ENCODE data around the gene PCED1B. TPM values are rescaled to one million over a fixed set of nuclear protein-coding genes. Genes with fewer than 3 reads are reported as not detected.

PCED1B gene
- total RNA-seq, 1 donor from 2014 or later = 0.41 TPM

- H3K4me1 Mint-ChIP-seq (ENCODE audit: unreplicated experiment) = peaks cover 30% of the 10 kb centered on the region
- H3K4me3 Mint-ChIP-seq = no peak overlapping the region
Observed at GRCh38 chr12:47034661-47035060, 44.8 kb upstream of the PCED1B start.

GRCh38 chr12:47035484-47035883 lies 43.9 kb upstream of the PCED1B start:
- no peaks in the 10 kb centered on the region for H3K27me3 Mint-ChIP-seq
- DNase-seq (ENCODE audit: extremely low spot score, unreplicated experiment) = no peak

More at GRCh38 chr12:47034661-47035060, 44.8 kb upstream of the PCED1B start:
- no peak for TF ChIP-seq CTCF (conservative IDR thresholded peaks at IDR 0.05)
- Mint-ChIP-seq H3K9me3 (peaks cover 5% of the 10 kb centered on the region), H3K36me3 (no peaks in the 10 kb centered on the region), H3K27ac (peak overlapping the region; percentile 8), H3K27me3 (no peaks in the 10 kb centered on the region)
- no peak for DNase-seq (ENCODE audit: extremely low spot score, unreplicated experiment)

GRCh38 chr12:47038270-47038748 lies 41.1 kb upstream of the PCED1B start:
- H3K9me3 Mint-ChIP-seq = peaks cover 5% of the 10 kb centered on the region
- peak overlapping the region; percentile 91 for H3K27ac Mint-ChIP-seq
- H3K4me1 Mint-ChIP-seq (ENCODE audit: unreplicated experiment) = peaks cover 27% of the 10 kb centered on the region

More at GRCh38 chr12:47035484-47035883, 43.9 kb upstream of the PCED1B start:
- Mint-ChIP-seq H3K27ac (no peak overlapping the region), H3K9me3 (peaks cover 5% of the 10 kb centered on the region), H3K4me3 (no peak overlapping the region), H3K36me3 (no peaks in the 10 kb centered on the region), H3K4me1 (ENCODE audit: unreplicated experiment) (peaks cover 30% of the 10 kb centered on the region)
- TF ChIP-seq CTCF (conservative IDR thresholded peaks at IDR 0.05) = no peak

GRCh38 chr12:47039079-47039478 lies 40.3 kb upstream of the PCED1B start:
- Mint-ChIP-seq H3K9me3 (peaks cover 5% of the 10 kb centered on the region), H3K36me3 (no peaks in the 10 kb centered on the region), H3K4me1 (ENCODE audit: unreplicated experiment) (peaks cover 22% of the 10 kb centered on the region), H3K4me3 (no peak overlapping the region), H3K27me3 (no peaks in the 10 kb centered on the region), H3K27ac (no peak overlapping the region)
- no peak for TF ChIP-seq CTCF (conservative IDR thresholded peaks at IDR 0.05)
- DNase-seq (ENCODE audit: extremely low spot score, unreplicated experiment) = no peak

More at GRCh38 chr12:47038270-47038748, 41.1 kb upstream of the PCED1B start:
- Mint-ChIP-seq H3K4me3 (peak overlapping the region; percentile 50), H3K27me3 (no peaks in the 10 kb centered on the region), H3K36me3 (no peaks in the 10 kb centered on the region)
- TF ChIP-seq CTCF (conservative IDR thresholded peaks at IDR 0.05) = no peak
- DNase-seq (ENCODE audit: extremely low spot score, unreplicated experiment) = no peak

GRCh38 chr12:47039756-47040155 lies 39.7 kb upstream of the PCED1B start:
- peaks cover 5% of the 10 kb centered on the region for H3K9me3 Mint-ChIP-seq
- H3K36me3 Mint-ChIP-seq = no peaks in the 10 kb centered on the region
- H3K4me1 Mint-ChIP-seq (ENCODE audit: unreplicated experiment) = peaks cover 19% of the 10 kb centered on the region
- no peak for DNase-seq (ENCODE audit: extremely low spot score, unreplicated experiment)
- H3K27ac Mint-ChIP-seq = no peak overlapping the region
- no peaks in the 10 kb centered on the region for H3K27me3 Mint-ChIP-seq
- no peak for TF ChIP-seq CTCF (conservative IDR thresholded peaks at IDR 0.05)
- no peak overlapping the region for H3K4me3 Mint-ChIP-seq

- Mint-ChIP-seq H3K36me3 (no peaks in the 10 kb centered on the region), H3K4me3 (no peak overlapping the region), H3K27me3 (no peaks in the 10 kb centered on the region), H3K27ac (no peak overlapping the region), H3K4me1 (ENCODE audit: unreplicated experiment) (peaks cover 10% of the 10 kb centered on the region), H3K9me3 (peaks cover 5% of the 10 kb centered on the region)
- no peak for TF ChIP-seq CTCF (conservative IDR thresholded peaks at IDR 0.05)
- no peak for DNase-seq (ENCODE audit: extremely low spot score, unreplicated experiment)
Observed at GRCh38 chr12:47041327-47041726, 38.1 kb upstream of the PCED1B start.
